Islet precursor cell (in vitro differentiated cells): Measurements from ENCODE around the gene JUP.
A peak's percentile ranks its signal among the peaks of the same experiment; 100 is the strongest.

ENCODE experiments used
- DNase-seq: peaks from one replicate; pipeline ENCODE4 v3.0.0-alpha.2; 2018

Gene JUP

DNA sequence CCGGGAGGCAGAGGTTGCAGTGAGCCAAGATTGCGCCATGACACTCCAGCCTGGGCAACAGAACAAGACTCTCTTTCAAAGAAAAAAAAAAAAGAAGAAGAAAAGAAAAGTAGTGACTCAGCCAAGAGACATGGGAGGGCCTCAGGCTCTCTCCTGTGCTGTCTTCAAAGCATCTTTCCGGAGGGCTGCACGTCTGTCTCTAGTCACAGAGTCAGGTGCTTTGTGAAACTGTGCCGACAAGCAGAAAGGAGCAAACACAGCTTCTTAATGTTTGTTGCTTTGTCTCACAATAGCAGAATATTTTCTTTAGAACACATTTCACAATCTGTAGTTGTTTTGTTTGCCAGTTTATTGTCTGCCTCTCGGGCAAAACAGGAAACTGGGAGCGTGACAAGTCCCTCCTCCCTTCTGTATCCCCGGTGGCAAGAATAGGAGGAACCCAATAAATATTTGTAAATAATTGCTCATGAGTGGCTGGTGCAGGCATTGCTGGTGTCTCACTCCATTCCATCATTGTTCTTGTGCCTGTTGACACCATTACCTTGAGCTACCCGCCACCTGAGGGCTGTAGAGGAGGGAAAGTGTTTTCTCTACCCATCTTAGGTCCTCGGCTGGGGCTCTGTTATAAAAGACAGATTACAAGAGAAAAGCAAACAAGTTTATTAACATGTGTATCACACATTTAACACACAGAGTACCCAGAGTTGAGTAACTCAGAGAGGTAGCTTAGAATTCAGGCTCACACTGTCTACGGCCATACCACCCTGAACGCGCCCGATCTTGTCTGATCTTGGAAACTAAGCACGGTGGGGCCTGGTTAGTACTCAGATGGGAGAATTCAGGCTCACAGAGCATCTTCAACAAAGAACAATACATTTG is 68.9 kb downstream of the JUP start:
- peak; percentile 95 for DNase-seq

DNA sequence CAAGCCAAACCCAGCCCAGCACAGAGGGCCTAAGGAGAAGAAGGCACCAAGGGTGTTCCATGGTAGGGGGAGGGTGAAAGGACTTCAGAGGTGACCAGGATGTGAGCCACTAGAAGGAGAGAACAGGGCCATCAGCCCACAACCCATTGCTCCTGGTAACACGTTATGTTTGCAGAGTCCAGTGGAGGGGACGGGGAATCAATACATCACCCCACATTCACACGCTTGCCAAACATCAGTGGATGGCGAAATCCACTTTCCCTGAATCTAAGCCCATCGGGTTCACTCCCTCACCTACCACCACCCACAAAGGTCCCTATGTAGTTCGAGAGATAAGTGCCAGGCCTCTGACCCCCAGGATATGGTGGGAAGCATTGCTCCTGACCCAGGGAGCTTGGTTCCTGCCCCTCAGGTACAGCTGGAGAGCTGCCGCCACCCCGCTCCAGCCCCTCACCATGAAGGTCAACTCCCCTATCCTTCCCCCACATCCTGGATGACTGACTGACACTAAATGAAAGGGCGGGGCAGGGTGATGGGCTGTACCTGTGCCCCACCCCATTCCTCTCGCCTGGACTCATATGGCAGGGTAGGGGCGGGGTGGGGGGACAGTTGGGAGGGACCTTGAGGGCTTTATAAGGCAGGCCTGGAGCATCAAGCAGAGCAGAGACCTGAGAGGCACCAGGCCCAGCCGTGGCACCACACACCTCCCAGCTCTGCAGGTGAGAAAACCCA is 74.7 kb downstream of the JUP start, which contains the start of gene GAST:
TSS of gene GAST (plus strand) at position 663 of the 732 bp plus-strand sequence. CDS start 3,106 bp downstream, outside the sequence.
- DNase-seq = no peak

DNA sequence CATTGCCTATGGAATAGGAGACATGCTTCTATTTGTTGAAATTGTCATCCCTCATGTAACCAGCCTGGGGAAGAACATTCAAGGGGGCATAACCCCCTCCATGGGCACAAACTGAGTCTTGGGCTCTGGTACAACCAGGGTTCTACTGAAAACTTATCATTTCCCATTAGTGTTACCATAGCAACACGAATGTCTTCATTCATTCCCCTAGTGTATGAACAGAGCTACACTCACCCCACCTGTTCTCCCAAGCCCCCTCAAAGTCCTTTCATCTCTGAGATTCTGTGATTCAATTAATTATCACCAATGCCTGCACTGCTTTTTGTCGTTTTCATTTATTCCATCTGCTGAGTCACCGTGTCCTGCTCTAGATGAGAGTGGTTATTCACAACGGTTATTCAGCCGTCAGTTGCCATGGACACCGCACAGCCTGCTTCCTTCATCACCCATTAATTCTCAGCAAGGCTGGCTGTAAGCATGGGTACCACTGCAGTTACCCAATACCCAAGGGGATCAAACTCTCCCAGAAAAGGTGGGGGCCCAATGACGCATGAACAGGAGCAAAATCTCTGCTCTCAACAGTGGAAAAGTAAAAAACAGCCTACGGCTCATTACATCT is 75.9 kb downstream of the JUP start:
- DNase-seq = peak; percentile 55

DNA sequence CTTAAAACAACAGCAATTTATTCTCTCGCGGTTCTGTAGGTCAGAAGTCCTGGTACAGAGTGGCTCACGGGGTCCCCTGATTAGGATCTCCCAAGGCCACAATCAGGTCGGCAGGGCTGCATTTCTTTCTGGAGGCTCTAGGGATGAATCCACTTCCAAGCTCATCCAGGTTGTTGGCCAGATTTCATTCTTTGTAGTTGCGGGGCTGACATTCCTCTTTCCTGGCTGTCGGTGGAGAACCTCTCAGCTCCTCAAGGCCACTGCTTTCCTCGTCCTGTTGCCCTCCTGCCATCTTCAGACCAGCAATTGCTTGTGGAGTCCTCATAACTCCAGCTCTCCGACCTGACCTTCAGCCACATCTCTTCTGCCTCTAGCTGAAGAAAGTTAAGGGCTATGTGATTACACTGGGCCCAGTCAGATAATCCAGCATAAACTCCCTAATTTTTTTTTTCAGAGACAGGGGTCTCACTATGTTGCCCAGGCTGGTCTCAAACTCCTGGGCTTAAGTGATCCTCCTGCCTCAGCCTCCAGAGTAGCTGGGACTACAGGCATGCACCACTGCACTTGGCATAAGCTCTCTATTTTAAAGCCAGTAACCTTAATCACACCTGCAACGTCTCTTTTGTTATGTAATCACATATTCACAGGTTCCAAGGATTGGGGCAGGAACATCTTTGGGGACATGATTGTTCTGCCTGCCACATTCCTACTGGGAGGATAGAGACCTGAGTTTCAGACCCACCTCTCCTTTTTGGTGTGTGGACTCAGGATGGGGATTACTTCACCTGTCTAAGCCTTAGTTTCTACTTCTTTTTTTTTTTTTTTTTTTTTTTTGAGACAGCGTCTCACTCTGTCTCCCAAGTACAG is 78.5 kb downstream of the JUP start:
- DNase-seq = peak; percentile 54

DNA sequence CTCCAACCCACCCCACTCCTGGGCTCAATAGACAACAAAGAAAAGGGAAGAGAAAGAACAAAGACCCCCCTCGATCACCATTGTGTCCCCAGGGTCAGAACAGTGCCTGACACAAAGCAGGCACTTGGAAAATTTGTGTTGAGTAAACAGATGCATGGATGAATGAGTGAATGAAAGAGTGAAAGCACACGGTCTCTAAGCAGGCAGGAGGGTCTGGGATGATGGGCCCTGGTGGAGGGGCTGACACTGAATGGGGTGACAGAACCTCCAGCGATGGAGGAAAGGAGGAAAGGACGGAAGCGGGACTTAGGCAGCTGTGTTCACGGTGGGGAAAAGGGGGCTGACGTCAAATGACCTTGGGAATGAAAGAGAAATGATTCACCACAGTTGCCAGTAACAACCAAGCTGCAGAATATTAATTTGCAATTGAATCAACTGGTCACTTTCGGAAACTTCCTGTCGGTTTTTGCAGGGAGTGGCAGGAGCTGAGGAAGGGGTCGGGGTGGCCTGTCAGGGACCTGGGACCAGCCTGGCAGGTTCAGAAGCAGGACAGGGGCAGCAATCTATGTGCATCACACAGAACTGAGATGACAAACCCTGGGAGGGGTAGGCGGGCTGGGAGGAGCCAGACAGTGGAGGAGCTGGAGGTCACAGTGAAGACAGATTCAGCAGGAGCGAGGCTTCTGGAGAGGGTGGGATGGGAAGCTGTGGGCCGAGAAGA is 81.1 kb downstream of the JUP start:
- DNase-seq = peak; percentile 85
